Keratinocyte (primary cell): ENCODE results near the gene P2RY12. TPM values are rescaled to one million over a fixed set of nuclear protein-coding genes. Genes with fewer than 3 reads are reported as not detected.

Experiments
- DNase-seq: peaks from one replicate; pipeline ENCODE4 v3.0.0-alpha.2; 2011; ENCODE audit warnings: low read depth, missing footprints, low spot score
- FAIRE-seq: peaks from 2 replicates; lab custom pipeline; 2011; peaks lifted over from hg19 to GRCh38; lab: Jason Lieb, UNC
- H2AFZ ChIP-seq: 2 replicates; pipeline ENCODE4 v1.6.0; 2012; ENCODE audit warnings: low read length, control low read depth, inconsistent platforms; ENCODE audit not compliant: control insufficient read depth
- H3K27ac ChIP-seq: 2 replicates; pipeline ENCODE4 v1.5.1; 2011; ENCODE audit warnings: low read length; ENCODE audit not compliant: control insufficient read depth, insufficient read depth
- H3K27me3 ChIP-seq: 3 replicates; pipeline ENCODE4 v1.6.0; 2011; ENCODE audit warnings: low read length; ENCODE audit not compliant: control insufficient read depth, insufficient read depth; ENCODE audit errors: extremely low read depth
- H3K36me3 ChIP-seq, 2 experiments: 2 replicates in 1 of 2; 3 replicates in 1 of 2; pipeline ENCODE4 v1.5.1; 2011; ENCODE audit warnings: low read length in 2 of 2, mild to moderate bottlenecking in 1 of 2; ENCODE audit not compliant: control insufficient read depth in 2 of 2, insufficient read depth in 2 of 2; ENCODE audit errors: extremely low read depth in 1 of 2
- H3K4me1 ChIP-seq: 3 replicates; pipeline ENCODE4 v1.5.1; 2011; ENCODE audit warnings: low read length; ENCODE audit not compliant: control insufficient read depth, insufficient read depth; ENCODE audit errors: extremely low read depth
- H3K4me2 ChIP-seq: 3 replicates; pipeline ENCODE4 v1.6.0; 2011; ENCODE audit warnings: low read depth, low read length; ENCODE audit not compliant: control insufficient read depth, insufficient read depth; ENCODE audit errors: extremely low read depth
- H3K4me3 ChIP-seq, 3 experiments: fragments of 200-600 bp in 1 of 3; sonication (generic) in 1 of 3; 2 replicates in 2 of 3; 3 replicates in 1 of 3; pipeline ENCODE4 v1.5.1; 2011 to 2016; ENCODE audit warnings: low read length in 3 of 3, mild to moderate bottlenecking in 3 of 3, control low read depth in 2 of 3, inconsistent platforms in 1 of 3, low read depth in 1 of 3, mixed read lengths in 1 of 3, mixed run types in 1 of 3, moderate library complexity in 1 of 3; ENCODE audit not compliant: control insufficient read depth in 2 of 3, insufficient read depth in 2 of 3; ENCODE audit errors: extremely low read depth in 1 of 3
- H3K79me2 ChIP-seq: 2 replicates; pipeline ENCODE4 v1.6.0; 2012; ENCODE audit warnings: low read length; ENCODE audit not compliant: control insufficient read depth, insufficient read depth
- H3K9ac ChIP-seq: 3 replicates; pipeline ENCODE4 v1.6.0; 2011; ENCODE audit warnings: low read length; ENCODE audit not compliant: control insufficient read depth, insufficient read depth; ENCODE audit errors: extremely low read depth
- H3K9me1 ChIP-seq: 3 replicates; pipeline ENCODE4 v1.6.0; 2011; ENCODE audit warnings: low read length; ENCODE audit not compliant: control insufficient read depth, insufficient read depth; ENCODE audit errors: extremely low read depth
- H3K9me3 ChIP-seq: 2 replicates; pipeline ENCODE4 v1.5.1; 2012; ENCODE audit warnings: low read depth, low read length; ENCODE audit not compliant: control insufficient read depth
- H4K20me1 ChIP-seq: 3 replicates; pipeline ENCODE4 v1.6.0; 2011; ENCODE audit warnings: low read length; ENCODE audit not compliant: control insufficient read depth, insufficient read depth; ENCODE audit errors: extremely low read depth
- CTCF ChIP-seq, 3 experiments: IDR thresholded peaks in 1 of 3; conservative IDR thresholded peaks in 1 of 3; optimal IDR thresholded peaks in 1 of 3; 2 replicates in 2 of 3; 3 replicates in 1 of 3; pipeline versions ENCODE3 to v1.5.1; 2011; ENCODE audit warnings: low read length in 3 of 3, mild to moderate bottlenecking in 3 of 3, moderate library complexity in 2 of 3, control low read depth in 1 of 3, inconsistent platforms in 1 of 3; ENCODE audit not compliant: insufficient read depth in 2 of 3; ENCODE audit errors: extremely low read depth in 1 of 3
- EZH2 ChIP-seq: IDR thresholded peaks from one replicate; pipeline ENCODE4 v1.6.1; 2012; ENCODE audit warnings: inconsistent platforms, mild to moderate bottlenecking, low read length, moderate library complexity
- dilution Hi-C: fragments of 300-500 bp; cut with MboI; formaldehyde crosslinking; loops from one replicate; pipeline ENCODE4 v1.7.0; 2020; ENCODE audit warnings: low sequenced_read_pairs; ENCODE audit not compliant: extremely low pct_ligation_motif_present
- polyA plus RNA-seq, 5 experiments: library from polyadenylated mRNA; depleted of rRNA in 3 of 5; stranded (reverse) in 3 of 5; stranded (forward) in 1 of 5; unstranded in 1 of 5; fragments of >200 nt; gene quantifications; 1 replicate in 1 of 5; 2 replicates in 3 of 5; 3 replicates in 1 of 5; pipeline versions ENCODE4 v1.2.1 to v1.2.3, GENCODE V29; 2011 to 2012; ENCODE audit warnings: missing spikeins in 2 of 5, low read depth in 1 of 5, low replicate concordance in 1 of 5

P2RY12 gene
- polyA plus RNA-seq, 1 donor (not counting 4 experiments of a cell fraction or from before 2014, with no cell fraction given): not detected

- H3K4me1 ChIP-seq: no peaks in the 10 kb centered on the region
- H3K27me3 ChIP-seq: no peaks in the 10 kb centered on the region
- H3K9me3 ChIP-seq: no peaks in the 10 kb centered on the region
- no peak overlapping the region for H2AFZ ChIP-seq
- H3K27ac ChIP-seq: no peak overlapping the region
- H3K9ac ChIP-seq: no peak overlapping the region
- dilution Hi-C loops: no loop called here
- DNase-seq: no peak
- no peaks in the 10 kb centered on the region for H3K79me2 ChIP-seq
- no peak overlapping the region for H3K4me2 ChIP-seq
- no peaks in the 10 kb centered on the region for H3K9me1 ChIP-seq
- no peak for FAIRE-seq
- H3K36me3 ChIP-seq: no peaks in the 10 kb centered on the region
- no peak overlapping the region for H3K4me3 ChIP-seq
- no peaks in the 10 kb centered on the region for H4K20me1 ChIP-seq
- no peak for TF ChIP-seq CTCF (optimal IDR thresholded peaks at IDR 0.05 in 1 of 3, IDR thresholded peaks at IDR 0.05 in 1 of 3, conservative IDR thresholded peaks at IDR 0.05 in 1 of 3; ENCODE audit: extremely low read depth in 1 of 3, insufficient read depth in 2 of 3, low read length in 3 of 3)
- no peak for TF ChIP-seq EZH2
Measured at GRCh38 chr3:151351219-151351618, 33.3 kb downstream of the P2RY12 start.

GRCh38 chr3:151350656-151351055 lies 33.9 kb downstream of the P2RY12 start:
- dilution Hi-C loops: no loop called here
- H3K4me2 ChIP-seq: no peak overlapping the region
- H3K9ac ChIP-seq: no peak overlapping the region
- H4K20me1 ChIP-seq: no peaks in the 10 kb centered on the region
- H3K4me3 ChIP-seq: no peak overlapping the region
- no peak overlapping the region for H2AFZ ChIP-seq
- H3K36me3 ChIP-seq: no peaks in the 10 kb centered on the region
- TF ChIP-seq CTCF (optimal IDR thresholded peaks at IDR 0.05 in 1 of 3, IDR thresholded peaks at IDR 0.05 in 1 of 3, conservative IDR thresholded peaks at IDR 0.05 in 1 of 3; ENCODE audit: extremely low read depth in 1 of 3, insufficient read depth in 2 of 3, low read length in 3 of 3) (no peak), EZH2 (no peak)
- H3K79me2 ChIP-seq: no peaks in the 10 kb centered on the region
- no peaks in the 10 kb centered on the region for H3K4me1 ChIP-seq
- H3K9me3 ChIP-seq: no peaks in the 10 kb centered on the region
- FAIRE-seq: no peak
- no peaks in the 10 kb centered on the region for H3K27me3 ChIP-seq
- no peak for DNase-seq
- H3K27ac ChIP-seq: no peak overlapping the region
- no peaks in the 10 kb centered on the region for H3K9me1 ChIP-seq
